AG04450 (cell line): Measurements from ENCODE around the gene ROBO1. TPM values are rescaled to one million over a fixed set of nuclear protein-coding genes. Genes with fewer than 3 reads are reported as not detected.

ENCODE experiments used
- CTCF ChIA-PET: fragments of 300-600, 350-600 bp; formaldehyde crosslinking; extraction: SDS; loops from one replicate; lab custom pipeline; 2022; ENCODE audit warnings: antibody characterized with exemption, inconsistent platforms; lab: Charles Lee
- POLR2A ChIA-PET: fragments of 350-600 bp; formaldehyde crosslinking; extraction: SDS; loops from one replicate; lab custom pipeline; 2021; ENCODE audit warnings: antibody characterized with exemption, inconsistent platforms; lab: Yijun Ruan, JAX
- DNase-seq: peaks from one replicate; pipeline ENCODE4 v3.0.0-alpha.2; 2011; ENCODE audit warnings: low read depth, low spot score
- H3K27ac ChIP-seq: one replicate; pipeline ENCODE4 v1.5.1; 2012; ENCODE audit warnings: low read depth, low read length, control low read depth
- H3K27me3 ChIP-seq: one replicate; pipeline ENCODE4 v1.6.0; 2012; ENCODE audit warnings: low read length; ENCODE audit not compliant: control insufficient read depth, insufficient read depth
- H3K4me3 ChIP-seq: 2 replicates; pipeline ENCODE4 v1.5.1; 2011; ENCODE audit warnings: mild to moderate bottlenecking, low read depth, low read length, control low read depth
- H3K9me3 ChIP-seq: 2 replicates; pipeline ENCODE4 v1.5.1; 2012; ENCODE audit warnings: low read length; ENCODE audit not compliant: control insufficient read depth, insufficient read depth
- polyA plus RNA-seq: library from polyadenylated mRNA; depleted of rRNA; stranded (reverse); fragments of >200 nt; gene quantifications from 2 replicates; pipeline ENCODE4 v1.2.3, GENCODE V29; 2011
- TF ChIP-seq, protein P1 (sequence below): IDR thresholded peaks from 2 replicates; pipeline ENCODE4 v1.5.1; 2011; ENCODE audit warnings: low read depth, low read length, control low read depth, inconsistent platforms

ROBO1 gene
- polyA plus RNA-seq, 1 experiment = 66.0 TPM

DNA sequence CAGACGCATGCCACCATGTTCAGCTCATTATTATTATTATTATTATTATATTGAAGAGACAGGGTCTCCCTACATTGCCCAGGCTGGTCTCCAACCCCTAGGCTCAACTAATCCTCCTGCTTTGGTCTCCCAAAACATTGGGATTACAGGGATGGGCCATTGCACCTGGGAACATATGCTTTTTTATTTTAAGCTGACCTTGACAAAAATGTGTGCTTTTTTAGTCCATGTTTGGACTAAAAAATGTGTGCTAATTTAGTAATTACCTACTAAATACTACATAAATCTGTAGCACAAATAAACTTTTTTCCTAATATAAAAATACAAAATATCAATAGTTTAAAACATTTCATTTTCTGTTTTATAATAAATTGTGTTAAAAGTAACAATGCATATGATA lies 693.2 kb downstream of the ROBO1 start:
- TF ChIP-seq, protein P1, sequence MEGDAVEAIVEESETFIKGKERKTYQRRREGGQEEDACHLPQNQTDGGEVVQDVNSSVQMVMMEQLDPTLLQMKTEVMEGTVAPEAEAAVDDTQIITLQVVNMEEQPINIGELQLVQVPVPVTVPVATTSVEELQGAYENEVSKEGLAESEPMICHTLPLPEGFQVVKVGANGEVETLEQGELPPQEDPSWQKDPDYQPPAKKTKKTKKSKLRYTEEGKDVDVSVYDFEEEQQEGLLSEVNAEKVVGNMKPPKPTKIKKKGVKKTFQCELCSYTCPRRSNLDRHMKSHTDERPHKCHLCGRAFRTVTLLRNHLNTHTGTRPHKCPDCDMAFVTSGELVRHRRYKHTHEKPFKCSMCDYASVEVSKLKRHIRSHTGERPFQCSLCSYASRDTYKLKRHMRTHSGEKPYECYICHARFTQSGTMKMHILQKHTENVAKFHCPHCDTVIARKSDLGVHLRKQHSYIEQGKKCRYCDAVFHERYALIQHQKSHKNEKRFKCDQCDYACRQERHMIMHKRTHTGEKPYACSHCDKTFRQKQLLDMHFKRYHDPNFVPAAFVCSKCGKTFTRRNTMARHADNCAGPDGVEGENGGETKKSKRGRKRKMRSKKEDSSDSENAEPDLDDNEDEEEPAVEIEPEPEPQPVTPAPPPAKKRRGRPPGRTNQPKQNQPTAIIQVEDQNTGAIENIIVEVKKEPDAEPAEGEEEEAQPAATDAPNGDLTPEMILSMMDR = no peak
- DNase-seq = no peak
- no peak overlapping the region for H3K27ac ChIP-seq
- no peak overlapping the region for H3K4me3 ChIP-seq
- H3K27me3 ChIP-seq = no peaks in the 10 kb centered on the region
- ChIA-PET CTCF (interaction anchor here (1.1 to 3.3 kb wide), 4 partner anchors 12 to 429 kb away, joined by 4 to 17 read pairs (median 8); no protein-coding TSS in a partner anchor), POLR2A (no interaction called here)
- no peaks in the 10 kb centered on the region for H3K9me3 ChIP-seq

DNA sequence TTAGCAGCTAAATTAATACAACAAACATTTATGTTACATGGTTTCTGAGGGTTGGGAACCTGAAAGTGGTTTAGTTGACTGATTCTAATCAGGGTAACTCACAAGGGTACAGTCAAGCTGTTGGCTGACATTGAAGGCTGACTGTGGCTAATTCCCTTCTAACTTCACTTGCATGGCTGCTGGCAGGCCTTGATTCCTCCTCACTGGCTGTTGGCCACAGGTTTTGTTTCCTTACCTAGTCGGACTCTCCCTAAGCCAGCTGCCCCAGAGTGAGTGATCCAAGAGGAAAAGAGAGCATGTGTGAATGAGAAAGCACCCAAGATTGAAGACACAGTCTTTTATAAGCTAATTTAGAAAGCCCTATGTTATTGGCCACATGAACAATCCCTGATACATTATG lies 700.1 kb downstream of the ROBO1 start:
- no peak overlapping the region for H3K27ac ChIP-seq
- H3K9me3 ChIP-seq = no peaks in the 10 kb centered on the region
- CTCF ChIA-PET = no interaction called here
- no peak for DNase-seq
- H3K27me3 ChIP-seq = no peaks in the 10 kb centered on the region
- H3K4me3 ChIP-seq = no peak overlapping the region
- TF ChIP-seq, protein P1 = no peak
- POLR2A ChIA-PET = no interaction called here

DNA sequence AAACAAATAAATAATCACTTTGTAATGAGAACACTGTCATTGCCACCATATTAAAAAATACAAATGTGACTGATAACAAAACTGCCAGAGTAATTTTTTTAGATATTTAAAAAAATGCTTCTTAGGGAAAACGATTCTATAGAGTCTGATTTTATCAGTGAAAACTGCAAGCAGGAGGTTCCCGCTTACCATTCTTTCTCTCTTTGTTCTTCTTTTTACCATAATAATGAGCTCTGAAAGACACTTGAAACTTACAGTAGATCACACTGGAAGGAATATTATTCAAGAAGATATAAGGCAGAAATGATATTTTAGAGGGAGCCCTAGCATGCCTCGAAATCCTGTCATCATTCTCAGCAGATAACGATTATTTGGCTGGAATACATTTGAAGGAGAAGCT lies 701.3 kb downstream of the ROBO1 start:
- H3K9me3 ChIP-seq = no peaks in the 10 kb centered on the region
- ChIA-PET CTCF (no interaction called here), POLR2A (no interaction called here)
- TF ChIP-seq, protein P1 = no peak
- H3K27me3 ChIP-seq = no peaks in the 10 kb centered on the region
- H3K4me3 ChIP-seq = no peak overlapping the region
- no peak overlapping the region for H3K27ac ChIP-seq
- DNase-seq = no peak

DNA sequence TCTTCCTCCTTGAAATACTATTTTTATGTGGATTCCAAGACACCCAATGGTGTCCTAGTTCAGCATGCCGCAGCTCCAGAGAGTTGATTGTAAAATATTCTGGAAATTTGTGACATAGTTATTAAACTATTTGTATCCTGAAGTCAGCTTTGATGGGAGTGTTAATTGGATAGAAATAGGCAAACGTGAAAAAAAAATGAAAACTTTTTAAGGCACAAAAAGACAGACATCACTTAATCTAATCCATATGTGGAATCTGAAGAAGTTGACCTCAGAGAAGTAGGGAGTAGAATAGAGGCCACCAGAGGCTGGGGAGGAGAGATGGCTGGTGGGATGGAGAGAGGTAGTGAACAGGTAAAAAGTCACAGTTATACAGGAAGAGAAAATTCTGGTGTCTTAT lies 704.2 kb downstream of the ROBO1 start:
- no peak overlapping the region for H3K27ac ChIP-seq
- no peaks in the 10 kb centered on the region for H3K9me3 ChIP-seq
- no peak for DNase-seq
- ChIA-PET POLR2A (no interaction called here), CTCF (interaction anchor here (0.9 to 1.8 kb wide), 2 partner anchors 23 to 418 kb away, joined by 3 to 7 read pairs; no protein-coding TSS in a partner anchor)
- H3K27me3 ChIP-seq = no peaks in the 10 kb centered on the region
- H3K4me3 ChIP-seq = no peak overlapping the region
- TF ChIP-seq, protein P1 = no peak

DNA sequence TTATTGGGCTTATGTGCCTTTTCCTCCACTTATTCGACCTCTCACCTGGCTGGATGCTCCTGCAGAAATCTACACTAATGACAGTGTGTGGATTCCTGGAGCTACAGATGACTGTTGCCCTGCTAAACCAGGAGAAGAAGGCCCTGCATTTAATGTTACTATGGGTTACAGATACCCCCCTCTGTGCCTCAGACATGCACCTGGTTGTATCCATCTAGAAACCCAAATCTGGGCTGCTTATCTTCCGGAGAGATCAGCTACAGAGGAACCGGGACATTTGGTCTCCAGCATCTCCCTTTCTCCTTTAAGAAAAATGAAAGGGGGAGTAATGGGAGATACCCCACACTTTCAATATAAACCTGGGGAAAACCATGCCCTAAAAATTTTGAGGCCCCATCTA lies 710.0 kb downstream of the ROBO1 start:
- Histone ChIP-seq H3K27ac (no peak overlapping the region), H3K27me3 (no peaks in the 10 kb centered on the region), H3K4me3 (no peak overlapping the region), H3K9me3 (peaks cover 3% of the 10 kb centered on the region; the same call in 1 of the 2 replicates)
- POLR2A ChIA-PET = no interaction called here
- no peak for DNase-seq
- TF ChIP-seq, protein P1 = no peak
- CTCF ChIA-PET = interaction anchor here (0.8 to 1.2 kb wide), 2 partner anchors 28 to 304 kb away, joined by 3 read pairs; no protein-coding TSS in a partner anchor
